ENCODE measurements around the gene UBXN6.

DNA sequence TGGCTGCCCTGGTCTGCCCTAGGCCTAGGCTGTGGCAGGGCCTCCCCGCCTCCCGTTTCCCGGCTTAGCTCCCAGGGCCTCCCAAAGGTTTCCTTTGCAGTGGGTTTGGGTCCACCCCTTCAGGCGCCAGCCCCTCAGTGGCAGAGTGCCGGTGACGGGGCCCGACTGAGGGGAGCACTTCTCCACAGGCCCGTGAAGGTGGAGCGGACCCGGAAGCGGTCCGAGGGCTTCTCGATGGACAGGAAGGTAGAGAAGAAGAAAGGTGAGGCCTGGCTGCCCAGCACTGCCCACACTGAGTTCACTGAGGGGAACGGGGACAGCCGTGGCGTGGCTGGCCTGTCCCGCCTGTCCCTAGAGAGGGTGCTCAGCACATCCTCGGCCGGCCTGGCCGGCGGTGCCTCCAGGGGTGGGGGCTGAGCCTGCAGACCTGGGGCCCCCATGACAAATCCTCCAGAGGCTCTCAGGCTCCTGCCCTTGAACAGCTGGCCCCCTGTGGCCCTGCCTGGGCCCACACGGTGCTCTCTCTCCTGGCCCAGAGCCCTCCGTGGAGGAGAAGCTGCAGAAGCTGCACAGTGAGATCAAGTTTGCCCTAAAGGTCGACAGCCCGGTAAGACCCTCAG, 40.3 kb upstream of the UBXN6 start:
- TF ChIP-seq POLR2A (IDR thresholded peaks at IDR 0.05) (no peak), POLR2AphosphoS5 (IDR thresholded peaks at IDR 0.05) (no peak)
- TF ChIP-seq, protein P1, sequence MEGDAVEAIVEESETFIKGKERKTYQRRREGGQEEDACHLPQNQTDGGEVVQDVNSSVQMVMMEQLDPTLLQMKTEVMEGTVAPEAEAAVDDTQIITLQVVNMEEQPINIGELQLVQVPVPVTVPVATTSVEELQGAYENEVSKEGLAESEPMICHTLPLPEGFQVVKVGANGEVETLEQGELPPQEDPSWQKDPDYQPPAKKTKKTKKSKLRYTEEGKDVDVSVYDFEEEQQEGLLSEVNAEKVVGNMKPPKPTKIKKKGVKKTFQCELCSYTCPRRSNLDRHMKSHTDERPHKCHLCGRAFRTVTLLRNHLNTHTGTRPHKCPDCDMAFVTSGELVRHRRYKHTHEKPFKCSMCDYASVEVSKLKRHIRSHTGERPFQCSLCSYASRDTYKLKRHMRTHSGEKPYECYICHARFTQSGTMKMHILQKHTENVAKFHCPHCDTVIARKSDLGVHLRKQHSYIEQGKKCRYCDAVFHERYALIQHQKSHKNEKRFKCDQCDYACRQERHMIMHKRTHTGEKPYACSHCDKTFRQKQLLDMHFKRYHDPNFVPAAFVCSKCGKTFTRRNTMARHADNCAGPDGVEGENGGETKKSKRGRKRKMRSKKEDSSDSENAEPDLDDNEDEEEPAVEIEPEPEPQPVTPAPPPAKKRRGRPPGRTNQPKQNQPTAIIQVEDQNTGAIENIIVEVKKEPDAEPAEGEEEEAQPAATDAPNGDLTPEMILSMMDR (IDR thresholded peaks at IDR 0.05), result no peak

All from prostate gland (tissue), 2 donors.